Natural killer cell (primary cell): ENCODE data around the gene NFIB. TPM values are rescaled to one million over a fixed set of nuclear protein-coding genes. Genes with fewer than 3 reads are reported as not detected.

Experiments
- ATAC-seq, 3 donors: fragments of 150-1000 bp in 2 of 3; fragments of 200-7000 bp in 1 of 3; cut with Tn5 transposase; 1 replicate in 1 of 3; 2 replicates in 2 of 3; pipeline ENCODE4 v1.10.0; 2021; ENCODE audit warnings: mild to moderate bottlenecking in 2 of 3, moderate library complexity in 2 of 3
- DNase-seq, 2 donors: peaks; one replicate each; pipeline versions ENCODE4 v3.0.0 to v3.0.0-alpha.2; 2013 to 2021; ENCODE audit warnings: mixed read lengths in 1 of 2
- H3K27ac ChIP-seq: one replicate; pipeline ENCODE4 v1.5.1; 2013; ENCODE audit warnings: mild to moderate bottlenecking, low read length
- H3K27me3 ChIP-seq: one replicate; pipeline ENCODE4 v1.6.1; 2013; ENCODE audit warnings: low read length; ENCODE audit not compliant: control insufficient read depth, insufficient read depth
- H3K36me3 ChIP-seq: one replicate; pipeline ENCODE4 v1.6.1; 2013; ENCODE audit warnings: low read length; ENCODE audit not compliant: control insufficient read depth, insufficient read depth
- H3K4me1 ChIP-seq: one replicate; pipeline ENCODE4 v1.6.1; 2013; ENCODE audit warnings: low read length; ENCODE audit not compliant: control insufficient read depth, insufficient read depth
- H3K4me3 ChIP-seq: one replicate; pipeline ENCODE4 v1.5.1; 2013; ENCODE audit warnings: low read length
- H3K9me3 ChIP-seq: one replicate; pipeline ENCODE4 v1.6.1; 2013; ENCODE audit warnings: low read length; ENCODE audit not compliant: control insufficient read depth, insufficient read depth
- H3K27ac Mint-ChIP-seq, 2 donors: one replicate each; pipeline ENCODE4 v1.8.0; 2022; ENCODE audit warnings: mild to moderate bottlenecking in 2 of 2, mixed read lengths in 2 of 2, moderate library complexity in 1 of 2
- H3K27me3 Mint-ChIP-seq, 2 donors: one replicate each; pipeline ENCODE4 v1.8.0; 2022; ENCODE audit warnings: low read depth in 2 of 2, mixed read lengths in 2 of 2
- H3K36me3 Mint-ChIP-seq: one replicate; pipeline ENCODE4 v1.8.0; 2022; ENCODE audit warnings: mixed read lengths
- H3K4me1 Mint-ChIP-seq, 2 donors: one replicate each; pipeline ENCODE4 v1.8.0; 2022; ENCODE audit warnings: mixed read lengths in 2 of 2
- H3K4me3 Mint-ChIP-seq: one replicate; pipeline ENCODE4 v1.8.0; 2022; ENCODE audit warnings: mild to moderate bottlenecking, moderate library complexity, mixed read lengths
- H3K9me3 Mint-ChIP-seq, 2 donors: one replicate each; pipeline ENCODE4 v1.8.0; 2022; ENCODE audit warnings: mixed read lengths in 2 of 2
- CTCF ChIP-seq: fragments of 200-600 bp; IDR thresholded peaks from one replicate; pipeline ENCODE4 v1.8.0; 2022; ENCODE audit warnings: antibody characterized with exemption
- WGBS: methylation state at CpG from one replicate; pipeline ENCODE4 v1.1.7; 2013; ENCODE audit warnings: missing lambda C conversion rate; ENCODE audit not compliant: insufficient coverage; 5-methylcytosine and 5-hydroxymethylcytosine counted together
- intact Hi-C: fragments of 100-400 bp; cut with micrococcal nuclease; formaldehyde crosslinking; loops from one replicate; pipeline ENCODE4 v1.14.2; 2022
- total RNA-seq, 4 donors: library from RNA; stranded (reverse); fragments of 120-200 nt in 1 of 4; gene quantifications; one replicate each; pipeline versions ENCODE4 v1.2.3 to v1.2.4, GENCODE V29; 2013 to 2022

Gene NFIB
- total RNA-seq, 3 donors from 2014 or later (not counting 1 experiment from before 2014, with no cell fraction given): 0.20 to 0.21 TPM; not detected in 1

- intact Hi-C loops: no loop called here
- no peak for DNase-seq
- no peaks in the 10 kb centered on the region for H3K9me3 ChIP-seq
- H3K4me3 Mint-ChIP-seq: no peak overlapping the region
- no peak overlapping the region for H3K4me3 ChIP-seq
- no peaks in the 10 kb centered on the region for H3K36me3 ChIP-seq
- H3K27me3 ChIP-seq: no peaks in the 10 kb centered on the region
- no peak for TF ChIP-seq CTCF
- WGBS: 100% methylated on average over 1 of the region's 1 CpG
- H3K9me3 Mint-ChIP-seq: peaks cover 0 to 3% of the 10 kb centered on the region in 2 donors
- no peaks in the 10 kb centered on the region for H3K4me1 Mint-ChIP-seq
- no peak for ATAC-seq
- no peaks in the 10 kb centered on the region for H3K36me3 Mint-ChIP-seq
- no peak overlapping the region for H3K27ac ChIP-seq
- H3K4me1 ChIP-seq: no peaks in the 10 kb centered on the region
- H3K27ac Mint-ChIP-seq: no peak overlapping the region
- no peaks in the 10 kb centered on the region for H3K27me3 Mint-ChIP-seq
These were observed 230.6 kb downstream of the NFIB start for GRCh38 chr9:14083366-14083765.

- intact Hi-C loops: no loop called here
- Histone ChIP-seq H3K36me3 (no peaks in the 10 kb centered on the region), H3K27ac (no peak overlapping the region), H3K4me1 (no peaks in the 10 kb centered on the region), H3K4me3 (no peak overlapping the region), H3K9me3 (no peaks in the 10 kb centered on the region), H3K27me3 (no peaks in the 10 kb centered on the region)
- Mint-ChIP-seq H3K4me1 (no peaks in the 10 kb centered on the region), H3K27me3 (no peaks in the 10 kb centered on the region), H3K36me3 (no peaks in the 10 kb centered on the region), H3K27ac (no peak overlapping the region), H3K9me3 (peaks cover 0 to 3% of the 10 kb centered on the region in 2 donors), H3K4me3 (no peak overlapping the region)
- ATAC-seq: no peak
- whole genome bisulfite sequencing: 72% methylated on average over 3 of the region's 3 CpGs
- TF ChIP-seq CTCF: no peak
- no peak for DNase-seq
These were observed 231.2 kb downstream of the NFIB start for GRCh38 chr9:14082732-14083131.

DNA sequence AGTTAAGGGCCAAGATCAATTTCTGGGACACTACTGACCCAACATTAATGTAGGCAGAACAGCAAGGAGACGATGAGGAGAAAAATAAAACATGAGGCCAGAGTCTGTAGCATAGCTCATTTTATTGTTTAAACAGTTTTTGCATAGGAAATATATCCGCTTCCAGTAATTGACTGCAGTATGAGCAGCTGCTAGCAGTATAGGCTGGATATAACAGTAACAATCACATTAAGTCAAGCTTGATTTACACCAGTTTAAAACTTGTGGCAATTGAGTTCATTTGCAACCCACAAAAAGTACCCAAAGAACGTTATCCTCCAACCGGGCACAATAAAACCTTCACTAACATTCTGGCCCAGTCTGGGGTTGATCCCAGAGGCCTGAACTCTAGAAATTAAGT, 232.2 kb downstream of the NFIB start:
- no peak overlapping the region for H3K4me3 Mint-ChIP-seq
- no peak overlapping the region for H3K27ac Mint-ChIP-seq
- no peak overlapping the region for H3K4me3 ChIP-seq
- intact Hi-C loops: no loop called here
- H3K9me3 ChIP-seq: no peaks in the 10 kb centered on the region
- H3K36me3 ChIP-seq: no peaks in the 10 kb centered on the region
- WGBS: 87% methylated on average over 4 of the region's 4 CpGs
- peaks cover 0 to 3% of the 10 kb centered on the region in 2 donors for H3K9me3 Mint-ChIP-seq
- no peaks in the 10 kb centered on the region for H3K4me1 ChIP-seq
- DNase-seq: no peak
- ATAC-seq: no peak
- H3K27ac ChIP-seq: no peak overlapping the region
- H3K27me3 Mint-ChIP-seq: no peaks in the 10 kb centered on the region
- H3K4me1 Mint-ChIP-seq: no peaks in the 10 kb centered on the region
- no peak for TF ChIP-seq CTCF
- no peaks in the 10 kb centered on the region for H3K36me3 Mint-ChIP-seq
- no peaks in the 10 kb centered on the region for H3K27me3 ChIP-seq

GRCh38 chr9:14080959-14081542, 232.9 kb downstream of the NFIB start:
- TF ChIP-seq CTCF: no peak
- Mint-ChIP-seq H3K9me3 (peaks cover 3% of the 10 kb centered on the region in 2 donors), H3K4me1 (no peaks in the 10 kb centered on the region), H3K27me3 (no peaks in the 10 kb centered on the region), H3K36me3 (no peaks in the 10 kb centered on the region), H3K4me3 (no peak overlapping the region), H3K27ac (no peak overlapping the region)
- DNase-seq (no peak), ATAC-seq (no peak)
- Histone ChIP-seq H3K4me1 (no peaks in the 10 kb centered on the region), H3K4me3 (no peak overlapping the region), H3K9me3 (no peaks in the 10 kb centered on the region), H3K27ac (no peak overlapping the region), H3K27me3 (no peaks in the 10 kb centered on the region), H3K36me3 (no peaks in the 10 kb centered on the region)
- intact Hi-C loops: no loop called here
- WGBS: 31% methylated on average over 6 of the region's 6 CpGs
